Central memory CD4-positive, alpha-beta T cell (primary cell): ENCODE data around the gene NUDT21.

Source experiments
- DNase-seq: peaks from one replicate; pipeline ENCODE4 v3.0.0; 2022

The NUDT21 gene

DNA sequence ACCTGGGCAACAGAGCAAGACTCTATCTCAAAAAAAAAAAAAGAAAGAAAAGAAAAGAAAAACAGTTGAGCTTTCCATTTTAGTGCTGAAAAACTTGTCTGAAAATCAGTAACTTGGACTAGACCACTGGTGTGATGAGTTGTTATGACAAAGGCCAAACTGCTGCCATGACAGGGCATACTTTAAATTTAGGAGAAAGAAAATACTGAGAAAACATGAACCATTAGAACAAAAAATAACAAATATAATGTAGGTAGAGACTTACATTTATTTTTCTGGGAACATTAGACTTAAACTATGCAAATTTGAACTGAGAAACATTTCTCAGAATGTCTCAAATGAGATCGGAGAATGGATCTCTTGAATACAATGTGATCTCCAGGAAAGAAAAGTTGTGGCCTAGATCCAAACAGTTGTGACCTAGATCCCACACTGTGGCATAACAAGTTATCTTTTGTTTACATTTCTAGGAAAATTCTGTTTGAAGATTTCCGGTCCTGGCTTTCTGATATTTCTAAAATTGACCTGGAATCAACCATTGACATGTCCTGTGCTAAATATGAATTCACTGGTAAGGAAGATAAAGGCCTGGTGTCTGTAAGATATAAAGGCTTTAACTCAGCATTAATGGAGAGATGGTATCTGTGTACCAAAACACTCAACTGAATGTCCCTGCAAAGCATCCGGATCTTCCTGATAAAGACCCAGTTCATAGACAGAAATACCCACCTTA is 11.1 kb upstream of the NUDT21 start:
- DNase-seq, result no peak

DNA sequence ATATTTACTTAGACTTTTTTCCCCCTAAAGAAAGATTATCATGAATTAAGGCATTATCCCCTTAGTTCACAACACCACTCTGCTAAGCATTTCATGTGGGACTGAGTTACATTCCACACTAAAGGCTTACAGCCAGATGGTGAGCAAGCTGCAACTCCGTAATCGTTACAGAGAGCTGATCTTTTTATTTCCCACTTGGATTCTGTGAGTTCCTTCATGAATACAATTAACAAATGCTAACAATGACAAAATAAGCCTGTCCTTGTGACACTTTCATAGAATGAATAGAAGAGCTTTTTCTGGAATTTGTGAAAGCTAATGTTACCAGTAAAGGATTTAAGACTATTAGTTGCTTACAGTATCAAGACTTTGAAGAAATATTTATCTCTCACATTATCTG is 9.0 kb upstream of the NUDT21 start:
- no peak for DNase-seq

DNA sequence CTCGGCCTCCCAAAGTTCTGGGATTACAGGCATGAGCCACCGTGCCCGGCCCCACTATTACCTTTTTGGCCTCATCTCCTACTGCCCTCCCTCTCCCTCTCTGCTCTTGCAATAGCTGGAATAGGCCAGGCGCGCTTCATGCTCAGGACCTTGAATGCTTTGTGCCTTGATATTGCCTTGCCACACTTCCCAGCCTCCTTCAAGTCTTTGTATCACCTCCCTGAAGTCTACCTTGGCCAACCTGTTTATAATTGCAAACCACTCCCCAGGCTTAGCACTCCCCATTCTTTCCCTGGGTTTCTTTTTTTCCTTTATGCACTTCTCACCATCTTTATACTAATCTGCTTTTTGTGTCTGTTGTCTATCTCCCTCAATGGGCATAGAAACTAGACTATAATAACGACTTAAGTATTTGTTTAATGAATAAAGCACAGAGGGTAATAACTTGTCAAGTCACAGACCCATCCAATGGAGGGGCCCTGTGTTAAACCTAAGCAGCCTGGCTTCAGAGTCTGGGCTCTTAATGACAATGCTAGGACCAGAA is 6.9 kb upstream of the NUDT21 start:
- DNase-seq, result no peak

DNA sequence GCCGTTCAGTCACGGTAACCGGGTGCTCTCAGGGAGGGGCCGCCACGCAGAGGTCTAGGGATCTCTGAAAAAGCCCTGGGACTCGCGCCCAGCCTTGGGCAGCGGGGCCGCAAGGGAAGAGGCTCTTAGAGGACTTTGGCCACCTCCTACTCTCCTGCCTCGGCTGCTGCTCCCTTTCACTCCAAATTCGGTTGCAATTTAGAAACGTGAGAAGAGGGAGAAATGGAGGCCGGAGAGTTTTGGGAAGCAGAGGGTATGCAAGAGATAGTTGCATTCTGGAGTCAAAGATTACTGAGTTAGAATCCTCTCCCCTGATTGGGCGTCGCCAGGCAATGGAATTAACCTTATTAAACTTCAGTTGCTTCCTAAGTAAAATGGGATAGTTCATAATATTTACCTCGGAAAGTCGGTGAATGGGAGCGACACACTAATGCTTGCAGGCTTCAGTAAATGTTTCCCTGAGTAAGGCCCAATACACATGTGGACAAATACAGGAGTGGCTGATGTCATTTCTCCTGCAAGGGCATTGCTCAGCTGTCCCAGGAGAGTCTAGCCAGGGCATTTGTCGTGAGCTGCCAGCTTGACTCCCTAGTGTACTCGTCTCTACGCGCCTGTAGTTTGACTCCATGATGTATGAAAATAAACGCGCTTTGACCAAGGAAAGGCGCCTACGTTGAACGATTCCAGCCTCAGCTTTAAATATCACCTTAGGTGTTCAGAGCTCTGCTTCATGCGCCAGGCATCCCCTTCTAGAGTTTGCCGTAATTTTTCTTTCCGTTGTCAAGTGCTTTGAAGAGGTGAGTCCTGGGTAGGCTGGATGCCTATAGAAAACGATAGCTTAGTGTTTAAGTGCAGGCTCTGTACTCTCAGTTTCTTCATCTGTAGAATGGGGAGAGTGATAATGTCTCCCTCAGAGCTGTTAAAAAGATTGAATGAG is 889 bp upstream of the NUDT21 start:
- no peak for DNase-seq

DNA sequence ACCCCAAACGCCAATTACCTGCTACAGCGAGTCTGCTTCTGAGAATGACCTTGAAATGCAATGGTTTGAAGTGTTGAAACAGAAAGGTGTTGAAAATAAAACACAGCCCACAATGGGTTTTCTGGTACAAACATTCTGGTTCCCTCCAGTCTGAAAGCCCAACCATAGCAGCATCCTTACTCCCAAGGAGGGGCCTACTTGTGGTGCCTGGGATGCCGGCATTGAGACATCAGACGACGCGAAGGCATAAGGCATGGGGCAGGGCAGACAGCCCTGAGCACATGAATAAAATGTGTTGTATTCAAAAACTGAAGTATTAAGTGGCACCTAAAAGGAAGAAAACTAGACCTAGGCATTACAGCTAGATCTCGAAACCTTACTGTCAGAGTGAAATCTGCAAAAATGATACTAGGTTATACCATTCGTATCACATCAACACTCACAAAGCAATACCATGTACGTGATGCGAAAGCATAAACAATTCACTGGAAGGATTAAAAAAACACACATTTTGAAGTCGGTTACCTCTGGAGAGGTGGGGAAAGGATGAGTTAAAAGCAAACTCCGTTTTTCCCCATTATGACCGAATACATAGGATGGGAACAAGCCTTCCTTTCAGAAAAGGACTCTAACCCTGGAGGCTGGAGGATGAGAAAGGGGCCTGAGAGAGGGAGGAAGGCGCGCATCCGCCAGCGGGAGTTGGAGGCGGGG is 702 bp downstream of the NUDT21 start:
- no peak for DNase-seq

DNA sequence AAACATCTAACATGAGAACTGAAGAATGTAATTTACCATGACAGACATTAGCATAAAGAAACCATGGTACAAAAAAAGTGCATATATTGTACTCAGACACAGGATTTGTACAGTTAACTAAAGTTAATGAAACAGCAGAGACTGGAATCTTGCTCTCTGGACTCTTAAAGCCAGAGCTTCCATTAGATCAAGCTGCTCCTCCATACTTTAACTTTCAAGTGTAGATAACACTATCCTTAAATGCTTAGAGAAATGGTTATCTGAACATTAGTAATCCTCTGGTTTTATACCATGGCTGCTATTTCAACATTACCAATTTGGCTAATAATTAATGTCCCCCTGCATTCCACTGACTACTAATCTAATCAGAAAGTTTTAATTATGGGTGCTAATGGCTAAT is 3.1 kb downstream of the NUDT21 start:
- no peak for DNase-seq

DNA sequence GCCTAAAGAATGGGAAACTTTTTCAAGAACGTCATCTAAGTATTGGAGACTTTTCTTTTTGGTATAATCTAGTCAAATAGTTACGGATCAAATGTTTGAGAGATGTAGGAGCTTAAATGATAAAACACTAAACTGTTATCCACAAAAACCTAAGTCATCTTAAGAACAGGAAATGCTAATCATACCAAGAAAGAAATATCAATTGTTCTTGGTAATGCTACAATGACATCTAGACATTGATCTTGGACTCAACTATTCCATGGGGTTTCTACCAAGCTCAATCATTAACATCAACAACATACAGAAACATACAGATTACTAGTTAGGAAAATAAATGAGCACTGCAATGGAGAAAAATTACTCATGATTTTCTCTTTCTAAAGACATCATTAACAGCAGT is 3.8 kb downstream of the NUDT21 start:
- no peak for DNase-seq

DNA sequence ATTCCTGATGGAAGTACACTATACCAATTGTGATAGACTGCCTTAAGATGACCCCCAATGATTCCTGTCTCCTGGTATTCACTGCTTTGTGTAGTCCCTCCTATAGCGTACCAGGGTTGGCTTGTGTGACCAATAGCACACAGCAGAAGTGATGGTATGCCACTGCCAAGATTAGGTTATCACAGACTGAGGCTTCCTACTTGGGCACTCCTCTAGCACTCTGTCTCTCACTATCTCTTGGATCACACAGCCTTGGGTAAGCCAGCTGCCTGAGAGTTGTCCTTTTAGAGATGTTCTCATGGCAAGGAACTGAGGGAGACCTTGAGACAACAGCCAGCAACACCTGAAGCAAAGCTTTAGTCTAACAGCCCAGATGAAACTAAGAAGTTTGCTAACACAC is 13.1 kb downstream of the NUDT21 start:
- DNase-seq, result no peak

DNA sequence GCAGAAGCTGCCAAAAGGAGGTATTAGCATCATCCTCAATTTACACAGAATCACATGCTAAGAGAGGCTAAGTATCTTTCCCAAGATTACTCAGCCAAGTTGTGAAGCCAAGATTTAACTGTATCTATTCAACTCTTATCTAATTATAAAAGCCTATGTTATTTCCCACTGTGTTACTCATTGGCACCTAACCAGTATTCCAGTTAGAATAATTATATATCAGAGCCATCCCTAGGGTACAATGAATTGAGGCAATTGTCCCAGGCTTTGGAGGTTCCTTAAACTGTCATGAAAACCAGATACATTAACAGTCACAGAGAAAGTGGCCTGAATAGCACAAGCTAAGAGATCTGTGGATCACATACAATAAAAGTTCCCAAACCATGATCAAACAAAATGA is 14.9 kb downstream of the NUDT21 start:
- no peak for DNase-seq

DNA sequence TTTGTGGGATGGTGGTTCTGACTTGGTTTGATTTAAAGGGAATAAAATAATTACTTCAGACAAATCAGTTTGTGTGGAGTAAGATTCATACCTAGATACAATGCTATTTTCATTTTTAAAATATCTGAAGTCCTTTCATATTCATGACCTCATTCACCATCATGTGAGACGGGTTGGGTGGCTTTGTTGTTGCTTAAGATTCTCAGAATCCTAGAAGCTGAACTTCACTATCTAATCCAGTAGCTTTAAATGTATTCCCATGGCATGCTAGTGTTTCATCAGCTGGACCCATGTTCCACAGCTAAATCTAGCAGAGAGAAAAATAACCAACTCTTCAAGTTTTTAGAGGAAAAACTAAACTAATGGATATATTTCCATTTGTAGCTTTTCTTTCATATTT is 23.0 kb downstream of the NUDT21 start:
- DNase-seq, result no peak

DNA sequence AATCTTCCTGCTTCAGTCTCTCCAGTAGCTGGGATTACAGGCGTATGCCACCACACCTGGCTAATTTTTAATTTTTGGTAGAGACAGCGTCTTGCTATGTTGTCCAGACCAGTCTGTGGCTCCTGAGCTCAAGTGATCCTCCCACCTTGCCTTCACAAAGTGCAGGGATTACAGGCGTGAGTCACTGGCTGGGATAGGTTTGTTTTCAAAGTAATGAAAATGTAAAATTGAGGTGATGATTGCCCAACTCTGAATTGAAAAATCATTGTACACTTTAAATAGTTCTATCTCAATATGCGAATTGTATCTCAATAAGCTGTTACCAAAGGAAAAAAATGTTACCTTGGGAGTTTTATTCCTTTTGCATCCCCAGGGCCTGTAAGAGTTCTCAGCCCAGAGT is 24.5 kb downstream of the NUDT21 start:
- no peak for DNase-seq

DNA sequence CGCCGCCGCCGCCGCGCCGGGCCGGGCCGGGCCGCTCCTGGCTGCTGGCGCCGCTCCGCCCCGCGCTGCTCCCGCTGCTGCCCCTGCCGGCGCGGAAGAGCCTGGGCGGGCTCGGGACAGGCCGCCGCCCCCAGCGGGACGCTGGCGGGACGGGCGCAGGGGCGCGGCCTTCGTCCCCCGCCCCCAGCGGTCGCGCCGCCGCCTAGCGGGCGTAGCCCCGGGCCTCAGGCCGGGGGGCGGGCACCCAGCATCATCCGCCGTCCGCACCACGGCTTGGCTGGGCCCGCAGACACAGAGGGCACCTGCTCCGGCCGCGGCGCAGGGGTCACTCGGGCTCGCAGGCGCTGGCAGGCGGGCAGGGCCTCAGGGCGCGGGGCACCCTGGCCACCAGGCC is 25.7 kb downstream of the NUDT21 start, which contains the start of gene AMFR:
AMFR (minus strand) TSS at position 107 of the 394 bp plus-strand sequence. CDS start 218 bp downstream, outside the sequence.
- DNase-seq, result peak; percentile 74

DNA sequence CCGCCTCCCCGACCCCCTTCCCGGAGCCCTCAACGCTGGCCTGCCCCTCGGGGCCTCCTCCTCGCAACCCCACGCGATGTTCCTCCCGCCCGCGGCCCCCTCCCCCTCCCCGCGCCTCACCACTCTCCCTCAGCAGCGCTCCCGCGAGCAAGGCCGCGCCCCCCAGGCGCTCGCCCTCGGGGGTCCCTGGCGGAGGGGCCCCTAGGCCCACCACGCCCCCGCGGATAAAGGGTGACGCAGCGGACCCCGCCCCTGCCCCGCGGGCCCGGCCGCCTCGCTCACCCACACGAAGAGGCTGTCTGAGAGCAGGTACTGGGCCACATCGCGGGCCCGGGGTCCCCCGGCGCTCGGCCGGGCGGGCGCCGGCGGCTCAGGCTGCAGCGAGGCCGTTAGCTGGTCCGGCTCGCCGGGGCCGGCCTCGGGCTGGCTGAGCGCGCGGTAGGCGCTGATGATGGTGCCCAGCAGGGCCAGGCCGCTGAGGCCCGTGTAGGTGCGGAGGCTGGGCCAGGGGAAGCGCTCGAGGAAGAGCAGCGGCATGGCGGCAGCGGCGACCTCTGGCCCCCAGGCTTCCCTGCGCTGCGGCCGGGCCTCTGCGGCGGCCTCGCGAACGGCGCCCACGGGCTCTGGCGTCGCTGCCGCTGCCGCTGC is 26.2 kb downstream of the NUDT21 start:
- no peak for DNase-seq

DNA sequence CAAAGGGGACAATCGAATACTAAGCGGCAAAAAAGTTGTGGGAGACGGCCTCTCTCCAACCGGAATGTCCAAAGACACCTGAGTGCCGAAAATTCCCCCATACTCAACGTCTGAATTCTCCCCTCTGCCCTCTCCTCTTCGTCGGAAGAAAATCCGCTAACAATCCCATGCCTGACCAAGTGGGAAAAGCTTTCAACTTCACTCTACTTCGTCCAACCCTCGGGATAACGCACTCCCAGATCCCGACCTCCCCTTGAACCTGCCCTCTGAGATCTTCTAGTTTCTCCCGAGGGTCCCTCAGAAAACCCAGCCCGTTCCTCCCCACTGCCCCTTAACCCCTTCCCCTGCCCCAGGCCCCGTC is 26.7 kb downstream of the NUDT21 start:
- no peak for DNase-seq

DNA sequence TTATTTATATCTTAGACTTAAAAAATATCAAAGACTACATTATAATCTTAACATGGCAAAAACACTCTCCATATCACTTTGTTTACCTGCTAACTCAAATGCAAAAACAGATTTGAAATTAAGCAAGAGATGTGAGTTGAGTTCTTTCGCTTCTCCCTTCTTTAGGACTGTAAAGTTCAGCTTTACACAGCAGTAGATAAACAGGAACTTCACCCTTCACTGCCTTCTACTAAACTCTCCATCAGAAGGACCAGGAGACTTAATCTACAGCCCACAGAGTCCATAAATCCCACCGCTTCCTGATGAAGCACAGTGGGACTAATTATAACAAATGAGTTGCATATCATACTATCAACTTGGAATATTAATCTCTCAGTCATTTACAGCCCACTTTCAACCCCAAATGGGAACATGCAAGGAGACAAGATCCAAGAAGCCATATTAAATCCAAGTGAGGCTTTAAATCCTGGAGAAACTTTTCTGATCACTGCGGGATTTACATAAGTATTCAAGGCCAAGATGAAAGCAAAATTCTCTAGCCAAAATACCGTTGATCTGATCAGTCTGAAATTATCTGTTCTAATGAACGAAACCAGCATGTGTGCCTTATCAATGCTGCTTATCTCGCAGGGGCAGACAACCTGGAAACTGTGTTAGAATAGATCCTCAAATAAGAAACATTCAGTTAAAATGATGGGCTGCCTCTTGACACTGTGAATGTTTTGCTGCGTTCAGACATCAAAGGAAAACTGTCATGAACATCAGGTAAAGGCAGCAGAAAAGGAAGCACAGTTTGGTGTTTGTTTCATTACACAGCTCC is 27.3 kb downstream of the NUDT21 start:
- peak; percentile 12 for DNase-seq

DNA sequence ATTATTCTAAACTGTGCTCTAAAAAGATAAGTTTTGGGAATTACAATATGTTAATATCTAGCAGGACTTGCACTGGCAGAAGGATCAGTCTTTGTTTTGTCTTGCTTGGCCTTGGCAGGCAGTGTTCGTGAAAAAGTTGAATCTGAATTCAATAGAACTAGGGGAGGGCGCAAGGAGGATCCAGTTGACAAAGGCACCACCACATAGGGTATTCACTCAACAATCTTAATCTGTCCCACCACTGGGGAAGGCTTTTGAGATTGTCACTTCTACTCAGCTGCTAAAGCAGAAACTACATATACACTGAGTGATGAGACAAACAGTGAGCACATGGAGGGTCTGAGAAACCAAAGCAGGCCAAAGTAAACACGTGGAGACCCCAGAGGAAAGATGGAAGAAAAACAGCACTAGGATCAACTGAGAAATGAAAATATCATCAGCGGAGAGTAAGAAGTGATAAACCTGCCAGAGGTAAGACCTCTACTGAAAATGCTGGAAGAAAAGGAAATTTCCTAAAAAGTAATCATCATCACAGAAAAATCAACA is 28.2 kb downstream of the NUDT21 start:
- DNase-seq, result no peak

DNA sequence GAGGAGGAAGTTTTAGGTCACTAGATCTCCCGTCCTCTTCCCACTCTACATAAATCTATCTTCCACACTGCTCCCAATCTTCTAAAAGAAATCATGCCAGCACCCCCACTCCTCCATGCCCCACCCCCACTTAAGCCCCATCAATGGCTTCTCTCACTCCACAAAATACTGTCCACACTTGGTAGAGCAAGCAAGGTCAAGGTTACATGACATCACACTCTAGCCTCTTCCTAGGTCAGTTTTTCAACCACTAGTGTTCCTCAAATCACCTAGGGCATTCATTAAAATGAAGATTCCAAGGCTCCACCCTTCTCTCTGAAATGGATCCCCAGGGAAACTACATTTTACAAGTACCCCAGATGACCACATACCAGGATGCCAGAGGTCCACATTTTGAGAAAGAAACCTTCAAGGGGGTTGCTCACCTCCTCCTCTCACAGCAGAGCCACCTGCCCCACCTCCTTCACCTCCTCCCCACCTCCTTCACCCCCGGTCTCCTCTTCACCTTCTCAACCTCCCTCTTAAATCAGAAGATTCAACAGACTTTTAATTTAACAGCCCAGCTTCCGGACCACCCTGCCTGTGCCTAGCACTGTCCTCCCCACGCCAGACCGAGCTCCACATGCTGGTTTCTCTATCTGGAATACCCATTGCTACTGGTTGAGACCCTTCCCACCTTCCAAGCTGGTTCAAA is 29.0 kb downstream of the NUDT21 start:
- no peak for DNase-seq

DNA sequence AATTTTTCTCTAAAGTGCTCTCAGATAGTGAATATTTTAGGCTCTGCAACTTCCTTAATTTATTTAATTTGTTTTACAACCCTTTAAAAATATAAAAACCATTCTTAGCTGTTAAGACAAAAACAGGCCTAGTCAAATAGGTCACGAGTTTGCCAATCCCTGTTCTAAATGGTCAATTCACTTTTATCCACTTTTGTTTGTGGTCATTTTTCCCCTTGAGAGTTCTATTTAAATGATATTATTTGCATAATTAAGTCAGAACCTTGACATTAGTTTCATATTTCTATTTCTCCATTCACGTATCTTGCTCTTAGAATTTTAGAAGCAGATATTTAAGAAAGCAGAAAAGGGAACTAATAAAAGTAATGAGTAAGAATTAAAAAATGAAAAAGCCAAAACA is 29.8 kb downstream of the NUDT21 start:
- no peak for DNase-seq

DNA sequence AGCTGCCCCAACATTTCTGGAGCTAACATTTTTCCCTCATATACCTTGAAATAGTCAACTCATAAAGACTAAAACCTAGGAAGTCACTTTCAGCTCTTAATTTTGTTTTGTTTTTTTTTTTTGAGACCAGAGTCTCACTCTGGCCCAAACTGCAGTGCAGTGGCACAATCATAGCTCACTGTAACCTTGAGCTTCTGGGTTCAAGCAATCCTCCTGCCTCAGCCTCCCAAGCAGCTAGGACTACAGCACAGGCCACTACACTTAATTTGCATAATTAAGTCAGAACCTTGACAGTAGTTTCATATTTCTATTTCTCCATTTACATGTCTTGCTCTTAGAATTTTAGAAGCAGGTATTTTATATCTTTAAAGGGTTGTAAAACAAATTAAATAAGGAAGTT is 30.5 kb downstream of the NUDT21 start:
- no peak for DNase-seq

DNA sequence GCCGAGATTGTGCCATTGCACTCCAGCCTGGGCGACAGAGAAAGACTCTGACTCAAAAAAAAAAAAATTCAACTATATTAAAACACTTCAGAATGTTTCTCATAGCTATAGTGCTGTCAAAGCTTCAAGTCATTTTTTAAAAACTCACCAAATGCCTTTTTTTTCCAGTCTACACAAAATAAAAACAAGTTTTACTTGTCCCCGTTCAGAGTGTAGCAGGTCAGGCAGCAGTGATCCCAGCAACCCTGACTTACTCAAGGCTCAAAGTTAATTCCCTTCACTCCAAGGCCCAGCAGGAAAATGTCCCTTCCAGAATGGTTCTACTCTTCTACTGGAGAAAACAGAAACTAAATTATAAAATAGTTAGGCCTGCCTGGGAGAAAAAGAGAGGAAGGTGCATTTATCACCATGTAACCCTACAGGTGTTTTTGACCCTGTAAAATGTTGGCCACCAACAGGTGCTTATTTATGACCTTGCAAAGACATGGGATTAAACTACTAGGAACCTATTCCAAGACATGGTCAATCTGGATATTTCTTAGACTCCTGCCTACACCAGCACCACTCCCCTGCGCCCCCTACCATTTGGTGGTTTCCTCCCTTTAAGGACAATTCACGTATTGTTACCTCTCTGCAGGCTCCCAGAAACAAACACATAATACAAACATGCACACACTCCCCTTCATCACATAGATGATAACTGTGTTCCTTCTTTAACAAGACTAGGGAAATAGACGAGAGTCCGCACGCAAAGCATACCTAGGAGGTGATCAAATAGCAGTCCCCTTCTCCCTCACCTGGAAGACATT is 31.2 kb downstream of the NUDT21 start:
- DNase-seq, result no peak
